Measurements from ENCODE around the gene SEMA4D.

The SEMA4D gene

GRCh38 chr9:89390578-89391116, 107.3 kb downstream of the SEMA4D start:
- no peak for TF ChIP-seq CTCF (IDR thresholded peaks at IDR 0.05)
- H3K4me2 ChIP-seq (ENCODE audit: low read length), result no peak overlapping the region
- H3K4me3 ChIP-seq (ENCODE audit: low read depth, low read length), result no peak overlapping the region
- H3K9ac ChIP-seq, result no peak overlapping the region
- no peaks in the 10 kb centered on the region for H3K36me3 ChIP-seq (ENCODE audit: control insufficient read depth, insufficient read depth, low read length)
- no peaks in the 10 kb centered on the region for H3K79me2 ChIP-seq
- H3K4me1 ChIP-seq, result no peaks in the 10 kb centered on the region
- no peak overlapping the region for H2AFZ ChIP-seq
- no peaks in the 10 kb centered on the region for H3K9me3 ChIP-seq (ENCODE audit: control insufficient read depth, low read length)
- H3K27ac ChIP-seq, result no peak overlapping the region
- no peaks in the 10 kb centered on the region for H3K27me3 ChIP-seq (ENCODE audit: control insufficient read depth, insufficient read depth, low read length)

GRCh38 chr9:89390068-89390555, 107.8 kb downstream of the SEMA4D start:
- no peaks in the 10 kb centered on the region for H3K79me2 ChIP-seq
- H3K4me2 ChIP-seq (ENCODE audit: low read length), result no peak overlapping the region
- H3K4me3 ChIP-seq (ENCODE audit: low read depth, low read length), result no peak overlapping the region
- no peaks in the 10 kb centered on the region for H3K4me1 ChIP-seq
- no peaks in the 10 kb centered on the region for H3K36me3 ChIP-seq (ENCODE audit: control insufficient read depth, insufficient read depth, low read length)
- no peaks in the 10 kb centered on the region for H3K27me3 ChIP-seq (ENCODE audit: control insufficient read depth, insufficient read depth, low read length)
- no peak overlapping the region for H2AFZ ChIP-seq
- H3K9me3 ChIP-seq (ENCODE audit: control insufficient read depth, low read length), result no peaks in the 10 kb centered on the region
- TF ChIP-seq CTCF (IDR thresholded peaks at IDR 0.05), result no peak
- H3K27ac ChIP-seq, result no peak overlapping the region
- H3K9ac ChIP-seq, result no peak overlapping the region

- no peaks in the 10 kb centered on the region for H3K36me3 ChIP-seq (ENCODE audit: control insufficient read depth, insufficient read depth, low read length)
Observed at GRCh38 chr9:89388868-89389177, 109.1 kb downstream of the SEMA4D start.

GRCh38 chr9:89388084-89388867, 109.6 kb downstream of the SEMA4D start:
- no peak overlapping the region for H3K4me2 ChIP-seq (ENCODE audit: low read length)
- no peaks in the 10 kb centered on the region for H3K4me1 ChIP-seq
- H3K79me2 ChIP-seq, result no peaks in the 10 kb centered on the region
- H2AFZ ChIP-seq, result no peak overlapping the region
- H3K27me3 ChIP-seq (ENCODE audit: control insufficient read depth, insufficient read depth, low read length), result no peaks in the 10 kb centered on the region
- TF ChIP-seq CTCF (IDR thresholded peaks at IDR 0.05), result no peak
- H3K9ac ChIP-seq, result no peak overlapping the region
- H3K36me3 ChIP-seq (ENCODE audit: control insufficient read depth, insufficient read depth, low read length), result no peaks in the 10 kb centered on the region
- H3K4me3 ChIP-seq (ENCODE audit: low read depth, low read length), result no peak overlapping the region
- H3K27ac ChIP-seq, result no peak overlapping the region
- no peaks in the 10 kb centered on the region for H3K9me3 ChIP-seq (ENCODE audit: control insufficient read depth, low read length)

More at GRCh38 chr9:89388868-89389177, 109.1 kb downstream of the SEMA4D start:
- no peak for TF ChIP-seq CTCF (IDR thresholded peaks at IDR 0.05)
- no peak overlapping the region for H3K9ac ChIP-seq
- H3K4me1 ChIP-seq, result no peaks in the 10 kb centered on the region
- H3K4me2 ChIP-seq (ENCODE audit: low read length), result no peak overlapping the region
- no peak overlapping the region for H2AFZ ChIP-seq
- no peaks in the 10 kb centered on the region for H3K27me3 ChIP-seq (ENCODE audit: control insufficient read depth, insufficient read depth, low read length)
- no peak overlapping the region for H3K4me3 ChIP-seq (ENCODE audit: low read depth, low read length)
- no peaks in the 10 kb centered on the region for H3K9me3 ChIP-seq (ENCODE audit: control insufficient read depth, low read length)
- H3K27ac ChIP-seq, result no peak overlapping the region
- H3K79me2 ChIP-seq, result no peaks in the 10 kb centered on the region

All from parathyroid adenoma (tissue), 2 donors.